PFSK-1 (cell line): ENCODE measurements around the gene CUBN.
A peak's percentile ranks its signal among the peaks of the same experiment; 100 is the strongest.

ENCODE experiments used
- FOXP2 ChIP-seq: optimal IDR thresholded peaks from 2 replicates; pipeline ENCODE3; 2011; ENCODE audit warnings: borderline replicate concordance, control low read depth, inconsistent platforms; ENCODE audit not compliant: insufficient read depth; ENCODE audit errors: extremely low read length, extremely low read depth
- POLR2AphosphoS5 ChIP-seq: IDR thresholded peaks from 2 replicates; pipeline ENCODE4 v1.6.1; 2012; ENCODE audit warnings: low read depth, mild to moderate bottlenecking, control low read depth, low read length, moderate library complexity
- SIN3A ChIP-seq: IDR thresholded peaks from 2 replicates; pipeline ENCODE4 v1.6.1; 2012; ENCODE audit warnings: mild to moderate bottlenecking, low read length, moderate library complexity, borderline replicate concordance; ENCODE audit not compliant: insufficient read depth
- TAF1 ChIP-seq: IDR thresholded peaks from 2 replicates; pipeline ENCODE4 v1.6.1; 2012; ENCODE audit warnings: low read length, control low read depth, borderline replicate concordance; ENCODE audit not compliant: insufficient read depth
- TF ChIP-seq, protein P1 (sequence below), 2 experiments: IDR thresholded peaks; 2 replicates each; pipeline versions ENCODE4 v1.6.1 to v1.8.0; 2011 to 2012; ENCODE audit warnings: low read depth in 2 of 2, low read length in 2 of 2, control low read depth in 1 of 2, inconsistent platforms in 1 of 2, mild to moderate bottlenecking in 1 of 2, moderate library complexity in 1 of 2; ENCODE audit not compliant: insufficient read depth in 1 of 2

Gene CUBN

DNA sequence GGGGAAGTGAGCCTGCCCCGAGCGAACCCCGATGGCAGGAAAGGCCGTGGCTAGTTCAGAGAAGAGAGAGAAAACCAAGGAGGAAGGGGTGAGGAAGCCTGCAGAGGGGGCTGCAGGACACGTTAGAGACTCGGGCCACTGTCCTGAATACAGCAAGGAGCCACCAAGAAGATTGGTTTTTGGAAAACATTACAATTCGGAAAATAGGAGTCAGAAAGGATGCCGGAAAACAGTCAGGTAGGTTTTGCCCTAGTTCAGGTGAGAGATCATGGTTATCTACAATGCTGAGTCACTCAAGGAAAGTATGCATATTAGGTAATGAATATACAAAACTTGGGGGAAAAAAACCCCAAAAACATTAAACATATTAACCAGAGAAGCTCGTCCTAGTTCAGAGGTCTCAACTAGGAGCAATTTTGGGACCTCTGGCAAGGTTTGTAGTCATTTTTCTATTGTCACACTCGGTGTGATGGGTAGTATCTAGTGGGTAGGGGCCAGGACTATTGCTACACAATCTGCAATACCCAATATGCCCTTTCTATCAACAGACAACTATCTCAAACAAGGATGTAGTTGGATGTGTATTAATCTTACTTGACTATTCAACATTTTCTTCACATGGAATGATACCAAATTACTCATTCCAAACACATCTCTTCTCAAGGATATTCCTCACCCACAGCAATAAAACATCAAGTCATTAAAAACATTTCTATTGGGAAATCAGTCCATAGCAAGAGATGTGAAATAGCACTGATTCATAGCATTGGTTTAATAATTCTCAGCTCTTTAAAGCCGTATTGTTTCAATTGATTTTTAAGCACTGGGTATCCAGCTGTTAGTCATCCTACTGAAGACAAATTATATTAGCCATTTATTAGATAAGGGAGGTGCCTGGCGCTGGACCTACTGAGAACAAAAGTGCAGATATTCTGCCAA is 238.0 kb downstream of the CUBN start:
- peak; percentile 82; the same call in 1 of the 2 replicates for TF ChIP-seq POLR2AphosphoS5
- TF ChIP-seq, protein P1, sequence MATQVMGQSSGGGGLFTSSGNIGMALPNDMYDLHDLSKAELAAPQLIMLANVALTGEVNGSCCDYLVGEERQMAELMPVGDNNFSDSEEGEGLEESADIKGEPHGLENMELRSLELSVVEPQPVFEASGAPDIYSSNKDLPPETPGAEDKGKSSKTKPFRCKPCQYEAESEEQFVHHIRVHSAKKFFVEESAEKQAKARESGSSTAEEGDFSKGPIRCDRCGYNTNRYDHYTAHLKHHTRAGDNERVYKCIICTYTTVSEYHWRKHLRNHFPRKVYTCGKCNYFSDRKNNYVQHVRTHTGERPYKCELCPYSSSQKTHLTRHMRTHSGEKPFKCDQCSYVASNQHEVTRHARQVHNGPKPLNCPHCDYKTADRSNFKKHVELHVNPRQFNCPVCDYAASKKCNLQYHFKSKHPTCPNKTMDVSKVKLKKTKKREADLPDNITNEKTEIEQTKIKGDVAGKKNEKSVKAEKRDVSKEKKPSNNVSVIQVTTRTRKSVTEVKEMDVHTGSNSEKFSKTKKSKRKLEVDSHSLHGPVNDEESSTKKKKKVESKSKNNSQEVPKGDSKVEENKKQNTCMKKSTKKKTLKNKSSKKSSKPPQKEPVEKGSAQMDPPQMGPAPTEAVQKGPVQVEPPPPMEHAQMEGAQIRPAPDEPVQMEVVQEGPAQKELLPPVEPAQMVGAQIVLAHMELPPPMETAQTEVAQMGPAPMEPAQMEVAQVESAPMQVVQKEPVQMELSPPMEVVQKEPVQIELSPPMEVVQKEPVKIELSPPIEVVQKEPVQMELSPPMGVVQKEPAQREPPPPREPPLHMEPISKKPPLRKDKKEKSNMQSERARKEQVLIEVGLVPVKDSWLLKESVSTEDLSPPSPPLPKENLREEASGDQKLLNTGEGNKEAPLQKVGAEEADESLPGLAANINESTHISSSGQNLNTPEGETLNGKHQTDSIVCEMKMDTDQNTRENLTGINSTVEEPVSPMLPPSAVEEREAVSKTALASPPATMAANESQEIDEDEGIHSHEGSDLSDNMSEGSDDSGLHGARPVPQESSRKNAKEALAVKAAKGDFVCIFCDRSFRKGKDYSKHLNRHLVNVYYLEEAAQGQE (IDR thresholded peaks at IDR 0.05; ENCODE audit: insufficient read depth in 1 of 2, low read depth in 2 of 2, low read length in 2 of 2): no peak
- no peak for TF ChIP-seq SIN3A
- TF ChIP-seq TAF1: peak; percentile 36; the same call in 1 of the 2 replicates

DNA sequence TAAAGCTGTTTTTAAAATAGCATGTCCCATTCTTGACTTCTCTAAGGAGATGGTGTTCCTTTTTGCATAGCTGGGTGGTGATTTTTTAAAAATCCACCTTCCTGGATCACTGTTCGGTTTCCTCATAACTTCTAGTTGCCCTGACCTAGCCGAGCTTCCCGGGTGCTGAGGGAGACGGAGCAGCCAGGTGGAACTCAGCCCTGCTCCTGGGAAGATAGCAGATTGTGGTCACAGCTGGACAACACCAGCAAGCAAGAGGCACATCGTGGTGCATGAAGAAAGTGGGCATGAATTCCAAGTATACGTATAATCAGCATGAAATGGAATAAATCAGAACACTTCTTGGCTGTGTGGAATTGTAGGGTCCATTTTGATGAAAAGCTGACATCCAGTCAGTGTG is 238.9 kb downstream of the CUBN start:
- TF ChIP-seq FOXP2 (no peak), SIN3A (no peak), POLR2AphosphoS5 (no peak), TAF1 (no peak)
- TF ChIP-seq, protein P1 (IDR thresholded peaks at IDR 0.05; ENCODE audit: insufficient read depth in 1 of 2, low read depth in 2 of 2, low read length in 2 of 2): no peak

DNA sequence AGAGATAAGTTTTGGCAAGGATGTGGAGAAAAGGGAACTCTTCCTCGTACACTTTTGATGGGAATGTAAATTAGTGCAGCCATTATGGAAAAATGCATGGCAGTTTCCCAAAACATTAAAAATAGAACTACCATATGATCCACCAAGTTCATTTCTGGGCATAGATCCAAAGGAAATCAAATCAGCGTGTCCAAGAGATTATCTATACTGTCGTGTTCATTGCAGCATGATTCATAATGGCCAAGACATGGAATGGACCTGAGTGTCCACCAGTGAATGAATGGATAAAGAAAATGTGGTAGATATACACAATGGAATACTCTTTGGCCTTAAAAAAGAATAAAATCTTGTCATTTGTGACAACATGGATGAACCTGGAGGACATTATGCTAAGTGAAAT is 242.0 kb downstream of the CUBN start:
- TF ChIP-seq POLR2AphosphoS5: no peak
- TF ChIP-seq, protein P1 (IDR thresholded peaks at IDR 0.05; ENCODE audit: insufficient read depth in 1 of 2, low read depth in 2 of 2, low read length in 2 of 2): no peak
- TF ChIP-seq FOXP2: no peak
- TF ChIP-seq TAF1: no peak
- no peak for TF ChIP-seq SIN3A

DNA sequence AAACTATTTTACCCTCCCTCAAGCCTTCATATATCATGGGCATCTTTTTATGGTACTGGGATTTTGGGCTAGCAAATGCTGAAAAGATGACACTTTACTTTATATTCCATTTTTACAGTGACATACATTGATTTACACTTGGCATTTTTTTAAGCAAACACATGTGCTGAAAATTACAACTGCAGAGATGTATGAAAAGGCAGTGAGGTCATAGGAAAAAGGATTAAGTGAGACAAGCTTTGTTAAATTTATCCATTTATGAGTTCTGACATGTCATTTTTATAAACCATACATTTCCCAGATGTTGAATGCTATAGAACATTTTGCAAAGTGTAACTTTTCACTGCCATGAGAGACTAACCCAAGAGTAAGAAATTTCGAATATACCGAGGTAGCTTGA is 243.6 kb downstream of the CUBN start:
- TF ChIP-seq, protein P1 (IDR thresholded peaks at IDR 0.05; ENCODE audit: insufficient read depth in 1 of 2, low read depth in 2 of 2, low read length in 2 of 2): no peak
- TF ChIP-seq FOXP2: no peak

DNA sequence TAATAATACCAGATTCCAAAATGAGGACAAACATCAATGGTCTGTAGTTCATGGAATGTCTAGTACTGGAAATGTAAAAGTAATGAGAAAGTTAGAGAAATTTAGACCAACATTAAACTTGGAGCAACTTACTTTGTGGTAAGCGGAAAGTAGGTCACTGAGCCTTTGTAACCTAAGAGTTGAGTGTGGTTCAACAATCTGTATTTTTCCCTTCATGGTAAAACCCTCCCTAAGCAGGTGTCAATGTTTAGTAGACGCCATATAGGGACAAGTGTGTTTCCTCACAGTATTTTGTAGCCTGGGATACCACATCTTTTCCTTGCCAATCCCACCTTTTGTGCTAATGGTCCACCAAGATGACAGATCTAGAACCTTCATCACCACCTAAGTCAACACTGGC is 245.1 kb downstream of the CUBN start:
- TF ChIP-seq SIN3A (no peak), TAF1 (no peak)
